OCI-LY1 (cell line): ENCODE measurements around the gene COA5.

Experiments used
- H2AFZ ChIP-seq: fragments of 200-600 bp; sonication (generic), shearing (Covaris generic); 2 replicates; pipeline ENCODE4 v1.6.0; 2014; ENCODE audit warnings: antibody characterized with exemption, mild to moderate bottlenecking, low read length
- H3F3A ChIP-seq: fragments of 200-600 bp; sonication (generic), shearing (Covaris generic); 2 replicates; pipeline ENCODE4 v1.6.0; 2014; ENCODE audit warnings: mild to moderate bottlenecking, antibody characterized with exemption, low read length, moderate library complexity; ENCODE audit not compliant: insufficient read depth
- H3K27ac ChIP-seq: fragments of 200-600 bp; sonication (generic); 2 replicates; pipeline ENCODE4 v1.5.1; 2014; ENCODE audit warnings: low read length, mixed run types, mild to moderate bottlenecking, low read depth; ENCODE audit not compliant: poor library complexity, severe bottlenecking
- H3K27me3 ChIP-seq: fragments of 200-600 bp; sonication (generic); 2 replicates; pipeline ENCODE4 v1.6.0; 2014; ENCODE audit warnings: antibody characterized with exemption, mild to moderate bottlenecking, low read length, moderate library complexity; ENCODE audit not compliant: insufficient read depth
- H3K36me3 ChIP-seq: fragments of 200-600 bp; sonication (generic); 2 replicates; pipeline ENCODE4 v1.6.1; 2014; ENCODE audit warnings: mild to moderate bottlenecking, antibody characterized with exemption, low read length, moderate library complexity, mixed read lengths; ENCODE audit not compliant: insufficient read depth
- H3K4me1 ChIP-seq: fragments of 200-600 bp; sonication (generic); 2 replicates; pipeline ENCODE4 v1.5.1; 2014; ENCODE audit warnings: mild to moderate bottlenecking, low read length, moderate library complexity; ENCODE audit not compliant: insufficient read depth, severe bottlenecking
- H3K4me2 ChIP-seq: fragments of 200-600 bp; sonication (generic), shearing (Covaris generic); 2 replicates; pipeline ENCODE4 v1.6.1; 2014; ENCODE audit warnings: low read length
- H3K4me3 ChIP-seq: fragments of 200-600 bp; sonication (generic); 2 replicates; pipeline ENCODE4 v1.5.1; 2014; ENCODE audit warnings: low read length, low read depth, mild to moderate bottlenecking, mixed read lengths; ENCODE audit not compliant: poor library complexity, severe bottlenecking
- H3K79me2 ChIP-seq: fragments of 200-600 bp; shearing (Covaris generic); 2 replicates; pipeline ENCODE4 v1.6.1; 2016; ENCODE audit warnings: mixed run types, low read length, mixed read lengths; ENCODE audit not compliant: insufficient read depth
- H3K9ac ChIP-seq: fragments of 200-600 bp; sonication (generic), shearing (Covaris generic); 2 replicates; pipeline ENCODE4 v1.6.1; 2014; ENCODE audit warnings: mild to moderate bottlenecking, low read length, mixed read lengths
- H3K9me2 ChIP-seq: fragments of 200-600 bp; sonication (generic), shearing (Covaris generic); 2 replicates; pipeline ENCODE4 v1.6.1; 2014; ENCODE audit warnings: low read depth, mild to moderate bottlenecking, low read length, mixed read lengths
- H3K9me3 ChIP-seq: fragments of 200-600 bp; shearing (Covaris generic); 2 replicates; pipeline ENCODE4 v1.6.1; 2014; ENCODE audit warnings: low read length, mixed read lengths
- H4K20me1 ChIP-seq: fragments of 200-600 bp; sonication (generic), shearing (Covaris generic); 2 replicates; pipeline ENCODE4 v1.6.0; 2016; ENCODE audit warnings: mild to moderate bottlenecking, low read length; ENCODE audit not compliant: insufficient read depth
- EZH2 ChIP-seq: fragments of 200-600 bp; sonication (generic), shearing (Covaris generic); IDR thresholded peaks from 2 replicates; pipeline ENCODE4 v1.8.0; 2017; ENCODE audit warnings: borderline replicate concordance, mixed run types, mild to moderate bottlenecking, antibody characterized with exemption, low read length, moderate library complexity, mixed read lengths
- TF ChIP-seq, protein P1 (sequence below): fragments of 200-600 bp; sonication (generic), shearing (Covaris generic); IDR thresholded peaks from 2 replicates; pipeline ENCODE4 v1.5.1; 2017; ENCODE audit warnings: mild to moderate bottlenecking, antibody characterized with exemption, low read length, moderate library complexity, mixed read lengths

Gene COA5

GRCh38 chr2:98565941-98566340, 42.4 kb downstream of the COA5 start:
- Histone ChIP-seq H2AFZ (no peak overlapping the region), H3K4me1 (peaks cover 20% of the 10 kb centered on the region), H3K9ac (no peak overlapping the region), H4K20me1 (no peaks in the 10 kb centered on the region), H3K9me2 (no peaks in the 10 kb centered on the region), H3K4me3 (no peak overlapping the region), H3K79me2 (no peaks in the 10 kb centered on the region), H3K27ac (no peak overlapping the region), H3F3A (no peaks in the 10 kb centered on the region), H3K27me3 (no peaks in the 10 kb centered on the region), H3K9me3 (no peaks in the 10 kb centered on the region), H3K4me2 (no peak overlapping the region), H3K36me3 (no peaks in the 10 kb centered on the region; the same call in 1 of the 2 replicates)
- no peak for TF ChIP-seq EZH2
- TF ChIP-seq, protein P1, sequence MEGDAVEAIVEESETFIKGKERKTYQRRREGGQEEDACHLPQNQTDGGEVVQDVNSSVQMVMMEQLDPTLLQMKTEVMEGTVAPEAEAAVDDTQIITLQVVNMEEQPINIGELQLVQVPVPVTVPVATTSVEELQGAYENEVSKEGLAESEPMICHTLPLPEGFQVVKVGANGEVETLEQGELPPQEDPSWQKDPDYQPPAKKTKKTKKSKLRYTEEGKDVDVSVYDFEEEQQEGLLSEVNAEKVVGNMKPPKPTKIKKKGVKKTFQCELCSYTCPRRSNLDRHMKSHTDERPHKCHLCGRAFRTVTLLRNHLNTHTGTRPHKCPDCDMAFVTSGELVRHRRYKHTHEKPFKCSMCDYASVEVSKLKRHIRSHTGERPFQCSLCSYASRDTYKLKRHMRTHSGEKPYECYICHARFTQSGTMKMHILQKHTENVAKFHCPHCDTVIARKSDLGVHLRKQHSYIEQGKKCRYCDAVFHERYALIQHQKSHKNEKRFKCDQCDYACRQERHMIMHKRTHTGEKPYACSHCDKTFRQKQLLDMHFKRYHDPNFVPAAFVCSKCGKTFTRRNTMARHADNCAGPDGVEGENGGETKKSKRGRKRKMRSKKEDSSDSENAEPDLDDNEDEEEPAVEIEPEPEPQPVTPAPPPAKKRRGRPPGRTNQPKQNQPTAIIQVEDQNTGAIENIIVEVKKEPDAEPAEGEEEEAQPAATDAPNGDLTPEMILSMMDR: no peak

- Histone ChIP-seq H3K4me1 (peaks cover 22% of the 10 kb centered on the region), H3F3A (no peaks in the 10 kb centered on the region), H3K9ac (no peak overlapping the region), H3K36me3 (no peaks in the 10 kb centered on the region; the same call in 1 of the 2 replicates), H3K27me3 (no peaks in the 10 kb centered on the region), H3K9me3 (no peaks in the 10 kb centered on the region), H2AFZ (no peak overlapping the region), H3K4me2 (no peak overlapping the region), H3K4me3 (no peak overlapping the region), H4K20me1 (no peaks in the 10 kb centered on the region), H3K9me2 (no peaks in the 10 kb centered on the region), H3K79me2 (no peaks in the 10 kb centered on the region), H3K27ac (no peak overlapping the region)
- TF ChIP-seq EZH2: no peak
- TF ChIP-seq, protein P1: no peak
Measured at GRCh38 chr2:98565286-98565860, 42.9 kb downstream of the COA5 start.

DNA sequence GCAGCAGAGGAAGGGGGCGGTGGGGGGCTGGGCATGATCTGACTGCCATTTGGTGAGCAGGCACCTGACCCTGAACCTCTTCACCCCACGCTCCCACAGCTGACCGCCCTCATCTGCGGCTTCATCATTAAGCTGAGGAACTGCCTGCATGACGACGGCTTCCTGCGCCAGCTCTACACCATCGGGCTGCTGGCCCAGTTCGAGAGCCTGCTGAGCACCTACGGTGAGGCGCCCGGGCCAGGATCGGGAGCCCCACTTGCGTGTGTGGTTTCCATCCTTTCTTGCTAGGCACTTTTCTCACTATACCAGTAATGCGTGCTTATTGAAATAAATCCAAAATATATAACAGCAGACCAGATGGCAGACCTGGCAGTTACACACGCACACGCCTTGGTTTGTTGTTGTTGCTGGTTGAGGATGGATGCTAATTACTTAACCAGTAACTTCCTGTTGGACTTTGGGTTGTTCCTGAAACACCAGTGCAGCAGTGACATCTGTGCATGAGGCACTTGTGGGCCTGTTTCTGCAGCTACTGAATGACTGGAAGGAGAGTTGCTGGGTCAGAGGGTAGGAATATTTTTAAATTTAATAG, 43.7 kb downstream of the COA5 start:
- Histone ChIP-seq H3K4me3 (no peak overlapping the region), H3F3A (no peaks in the 10 kb centered on the region), H2AFZ (no peak overlapping the region), H3K9ac (no peak overlapping the region), H4K20me1 (no peaks in the 10 kb centered on the region), H3K79me2 (no peaks in the 10 kb centered on the region), H3K27ac (no peak overlapping the region), H3K4me2 (no peak overlapping the region), H3K27me3 (no peaks in the 10 kb centered on the region), H3K9me3 (no peaks in the 10 kb centered on the region), H3K36me3 (no peaks in the 10 kb centered on the region; the same call in 1 of the 2 replicates), H3K4me1 (peaks cover 29% of the 10 kb centered on the region), H3K9me2 (no peaks in the 10 kb centered on the region)
- TF ChIP-seq, protein P1: no peak
- TF ChIP-seq EZH2: no peak
